ENCODE measurements around the gene PDXK.

Gene PDXK

DNA sequence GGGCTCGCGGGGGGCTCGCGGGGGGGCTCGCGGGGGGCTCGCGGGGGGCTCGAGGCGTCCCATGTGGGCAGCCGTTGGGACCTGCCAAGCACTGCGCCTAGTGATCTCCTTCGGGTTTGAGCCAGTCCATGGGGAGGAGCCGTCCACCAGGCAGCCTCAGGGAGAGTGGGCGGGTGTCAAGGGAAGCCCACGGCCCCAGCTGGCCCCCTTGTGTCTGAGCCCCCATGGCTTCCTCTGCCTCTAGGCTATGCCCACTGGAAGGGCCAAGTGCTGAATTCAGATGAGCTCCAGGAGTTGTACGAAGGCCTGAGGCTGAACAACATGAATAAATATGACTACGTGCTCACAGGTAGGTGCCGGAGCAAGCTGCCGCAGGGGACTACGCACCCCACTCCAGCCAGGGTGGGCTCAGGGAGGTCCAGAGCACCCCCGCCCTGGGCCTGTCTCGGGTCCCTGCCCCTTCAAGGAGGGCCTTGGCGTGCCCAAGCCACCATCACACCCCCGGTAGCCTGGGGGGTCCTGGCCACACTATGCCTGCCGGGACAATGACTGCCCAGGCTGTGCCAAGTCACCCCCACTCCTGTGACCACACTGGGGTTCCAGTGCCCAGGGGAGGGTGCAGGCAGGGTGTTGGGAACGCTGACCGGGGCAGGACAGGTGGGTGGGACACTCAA lies 22.6 kb downstream of the PDXK start:
- DNase-seq (ENCODE audit: low read depth in 1 of 2, low spot score in 1 of 2), result no peak

DNA sequence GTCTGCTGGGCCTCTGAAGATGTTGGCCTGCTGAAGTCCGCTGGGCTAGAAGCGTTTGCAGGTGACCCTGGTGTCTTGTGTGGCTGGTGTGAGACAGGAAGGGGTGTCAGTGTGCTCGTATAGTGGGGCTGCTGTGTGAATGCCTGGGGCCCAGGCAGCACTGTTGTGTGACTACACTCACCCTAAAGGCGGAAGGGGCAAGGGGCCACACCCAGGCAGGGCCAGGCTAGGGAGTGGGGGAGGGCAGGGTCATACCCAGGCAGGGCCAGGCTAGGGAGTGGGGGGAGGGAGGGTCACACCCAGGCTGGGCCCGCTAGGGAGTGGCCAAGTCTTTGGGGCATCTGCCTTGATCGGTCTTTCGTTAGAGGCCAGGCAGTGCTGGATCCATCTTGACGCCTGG lies 25.0 kb downstream of the PDXK start:
- DNase-seq (ENCODE audit: low read depth in 1 of 2, low spot score in 1 of 2), result no peak

GRCh38 chr21:43744725-43745124 lies 25.8 kb downstream of the PDXK start:
- DNase-seq (ENCODE audit: low read depth in 1 of 2, low spot score in 1 of 2), result no peak

DNA sequence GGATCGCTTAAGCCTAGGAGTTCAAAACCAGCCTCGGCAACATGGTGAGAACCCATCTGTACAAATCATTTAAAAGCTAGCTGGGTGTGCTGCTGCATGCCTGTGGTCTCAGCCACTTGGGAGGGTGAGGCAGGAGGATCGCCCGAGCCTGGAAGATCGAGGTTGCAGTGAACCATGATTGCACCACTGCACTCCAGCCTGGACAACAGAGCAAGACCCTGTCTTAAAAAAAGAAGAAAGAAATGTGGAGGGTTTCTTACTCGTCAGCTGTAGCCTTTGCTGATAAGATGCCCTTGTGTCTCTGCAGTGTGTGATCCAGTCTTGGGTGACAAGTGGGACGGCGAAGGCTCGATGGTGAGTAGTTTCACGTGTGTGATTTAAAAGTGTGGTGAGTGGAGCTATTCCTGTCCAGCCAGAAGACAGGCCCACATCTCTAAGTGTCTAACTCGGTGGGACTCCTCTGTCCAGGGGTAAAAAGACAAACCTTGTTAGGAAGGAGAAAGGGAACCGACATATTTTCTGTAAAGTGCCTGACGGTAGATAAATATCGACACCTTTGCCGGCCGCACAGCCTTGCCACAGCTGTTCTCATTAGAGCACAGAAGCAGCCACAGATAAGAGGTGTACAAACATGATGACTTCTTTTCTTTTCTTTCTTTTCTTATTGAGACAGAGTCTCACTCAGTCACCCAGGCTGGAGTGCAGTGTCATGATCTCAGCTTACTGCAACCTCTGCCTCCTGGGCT lies 27.0 kb downstream of the PDXK start:
- no peak for DNase-seq (ENCODE audit: low read depth in 1 of 2, low spot score in 1 of 2)

DNA sequence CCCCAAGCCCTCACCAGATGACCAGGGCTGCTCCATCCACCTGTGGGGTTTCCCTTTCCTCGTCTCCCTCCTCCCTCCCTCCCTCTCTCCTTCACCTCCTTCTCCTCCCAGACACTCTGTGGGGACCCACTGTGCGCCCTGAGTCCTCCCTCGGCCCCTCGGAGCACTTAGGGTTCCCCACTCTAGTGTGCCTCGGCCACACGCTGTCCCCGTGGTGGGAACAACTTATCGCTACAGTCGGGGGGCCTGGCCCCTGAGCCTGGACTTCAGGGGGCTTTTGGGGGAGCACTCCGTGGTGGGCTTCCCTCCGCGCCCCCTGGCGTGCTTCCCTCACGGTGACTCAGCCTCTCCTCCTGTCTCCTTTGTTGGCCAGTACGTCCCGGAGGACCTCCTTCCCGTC lies 29.7 kb downstream of the PDXK start:
- DNase-seq (ENCODE audit: low read depth in 1 of 2, low spot score in 1 of 2), result no peak

DNA sequence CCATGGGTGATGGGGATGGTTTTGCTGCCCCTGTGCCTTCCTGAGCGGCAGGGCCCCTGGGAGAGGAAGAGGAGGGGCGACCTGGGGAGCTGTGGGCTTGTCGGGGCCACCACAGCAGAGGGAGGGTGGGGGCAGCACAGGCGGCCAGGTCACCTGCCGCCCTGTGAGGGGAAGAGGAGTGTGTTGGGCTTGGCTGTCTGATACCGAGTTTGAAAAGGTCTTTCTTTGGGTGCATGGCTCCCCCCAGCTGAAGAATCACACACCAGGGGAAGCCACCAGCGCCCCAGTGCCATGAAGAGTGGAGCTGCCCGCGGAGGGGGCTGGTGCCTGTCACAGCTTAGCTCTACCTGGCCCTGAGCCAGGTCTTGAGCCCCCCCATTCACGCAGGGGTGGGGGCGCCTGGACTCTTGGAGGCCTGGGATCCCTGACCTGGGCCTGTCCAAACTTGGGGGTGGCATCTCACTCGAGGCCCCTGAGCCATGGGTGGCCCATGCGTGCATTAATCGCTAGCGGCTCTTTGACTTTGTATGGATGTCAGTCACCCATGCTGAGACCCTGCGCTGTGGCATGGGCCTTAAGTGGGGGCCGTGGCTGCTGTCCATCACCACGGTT lies 30.8 kb downstream of the PDXK start:
- DNase-seq (ENCODE audit: low read depth in 1 of 2, low spot score in 1 of 2), result no peak

GRCh38 chr21:43750339-43751033 lies 31.6 kb downstream of the PDXK start:
- no peak for DNase-seq (ENCODE audit: low read depth in 1 of 2, low spot score in 1 of 2)

- DNase-seq (ENCODE audit: low read depth in 1 of 2, low spot score in 1 of 2), result no peak
These were observed 33.1 kb downstream of the PDXK start for GRCh38 chr21:43751955-43752591.

- DNase-seq (ENCODE audit: low read depth in 1 of 2, low spot score in 1 of 2), result no peak
These were observed 34.0 kb downstream of the PDXK start for GRCh38 chr21:43752758-43753438.

GRCh38 chr21:43753439-43753799 lies 34.5 kb downstream of the PDXK start:
- DNase-seq (ENCODE audit: low read depth in 1 of 2, low spot score in 1 of 2), result no peak

DNA sequence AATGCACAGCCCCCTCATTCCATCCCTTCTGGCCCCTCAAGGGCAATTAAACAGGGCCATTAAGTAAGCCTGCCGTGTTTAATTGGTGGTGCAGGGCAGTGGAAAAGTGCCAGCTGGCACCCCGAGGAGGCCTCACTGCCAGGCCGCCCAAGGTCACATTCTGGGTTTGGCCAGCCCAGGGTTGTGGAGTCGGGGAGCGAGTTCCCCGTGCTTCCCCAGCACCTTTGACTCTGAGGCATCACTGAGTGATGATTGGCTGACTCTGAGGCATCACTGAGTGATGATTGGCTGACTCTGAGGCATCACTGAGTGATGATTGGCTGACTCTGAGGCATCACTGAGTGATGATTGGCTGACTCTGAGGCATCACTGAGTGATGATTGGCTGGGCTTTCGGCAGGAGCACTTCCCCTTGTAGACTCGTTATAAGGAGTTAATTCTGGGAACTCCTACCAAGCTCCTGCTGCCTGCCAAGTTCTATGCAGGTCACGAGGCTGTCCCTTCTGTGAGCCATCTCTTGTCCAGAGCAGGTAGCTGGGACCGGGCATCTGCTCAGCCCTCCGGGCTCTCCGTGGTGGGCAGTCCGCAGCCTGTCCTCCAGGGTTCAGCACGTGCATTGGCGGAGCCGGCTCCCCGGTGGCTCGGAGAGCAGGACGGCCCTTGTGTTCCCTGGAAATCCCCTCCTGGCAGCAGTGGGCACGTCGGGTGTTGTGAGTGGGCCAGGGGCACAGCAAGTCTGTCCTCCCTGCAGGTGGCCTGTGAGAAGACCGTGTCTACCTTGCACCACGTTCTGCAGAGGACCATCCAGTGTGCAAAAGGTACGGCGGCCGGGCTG lies 36.2 kb downstream of the PDXK start:
- no peak for DNase-seq (ENCODE audit: low read depth in 1 of 2, low spot score in 1 of 2)

GRCh38 chr21:43755820-43756594 lies 37.1 kb downstream of the PDXK start:
- no peak for DNase-seq (ENCODE audit: low read depth in 1 of 2, low spot score in 1 of 2)

DNA sequence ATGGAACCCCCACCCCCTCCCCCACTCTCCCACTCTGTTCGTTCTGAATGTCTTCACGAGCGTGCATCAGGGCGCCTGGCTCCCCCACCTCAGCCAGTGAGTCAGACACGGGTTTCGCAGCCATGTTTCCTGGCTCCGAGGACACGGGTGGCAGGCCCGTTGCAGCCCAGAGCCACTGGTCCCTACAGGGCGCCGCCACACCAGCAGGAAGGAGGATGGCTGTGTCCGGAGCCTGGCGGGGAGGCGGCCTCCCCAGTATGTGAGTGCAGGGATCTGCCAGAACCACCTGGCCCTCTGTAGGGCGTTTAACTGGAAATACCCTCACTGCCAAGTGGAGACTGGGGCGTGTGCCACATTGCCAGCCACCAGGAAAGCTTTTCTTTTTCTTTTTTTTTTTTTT lies 38.7 kb downstream of the PDXK start:
- DNase-seq (ENCODE audit: low read depth in 1 of 2, low spot score in 1 of 2), result no peak

- no peak for DNase-seq (ENCODE audit: low read depth in 1 of 2, low spot score in 1 of 2)
These were observed 39.2 kb downstream of the PDXK start for GRCh38 chr21:43758111-43758641.

DNA sequence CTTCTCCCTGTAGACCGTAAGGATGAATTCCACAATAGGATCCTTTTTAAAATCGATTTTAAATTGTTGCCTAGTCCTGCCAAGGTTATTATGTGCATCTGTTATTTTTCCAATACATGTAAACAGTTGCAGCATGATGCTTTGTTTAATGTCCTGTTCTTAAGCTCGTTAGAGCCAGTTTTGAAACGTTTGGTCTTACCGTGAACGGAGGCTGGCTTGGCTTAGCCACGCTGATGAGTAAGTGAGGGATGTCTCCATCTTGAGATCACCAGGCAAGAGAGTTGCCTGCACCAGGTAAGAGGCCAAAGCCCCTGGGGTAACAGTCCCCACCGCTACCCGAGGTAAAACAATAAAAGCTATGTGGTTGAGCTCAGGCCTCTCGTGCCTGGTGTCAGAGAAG lies 39.9 kb downstream of the PDXK start:
- DNase-seq (ENCODE audit: low read depth in 1 of 2, low spot score in 1 of 2), result no peak

DNA sequence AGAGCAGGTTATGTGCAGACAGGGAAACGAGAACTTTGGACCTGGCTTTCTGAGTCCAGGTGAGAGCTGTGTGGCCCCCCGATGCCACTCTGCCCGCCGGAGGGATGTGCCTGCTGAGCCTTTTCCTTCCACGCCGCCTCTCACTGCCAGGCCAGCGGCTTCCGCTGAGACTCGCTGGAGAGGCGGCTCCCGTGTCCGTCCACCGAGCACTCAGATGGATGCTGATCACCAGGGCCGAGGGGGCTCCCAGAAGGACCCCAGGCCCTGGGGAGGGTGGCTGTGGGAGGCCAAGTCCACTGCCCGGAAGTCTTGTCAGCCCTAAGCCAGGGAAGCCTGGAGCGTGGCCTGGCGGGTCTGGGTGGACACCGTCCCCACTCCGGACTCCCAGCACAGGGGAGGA lies 40.7 kb downstream of the PDXK start:
- DNase-seq (ENCODE audit: low read depth in 1 of 2, low spot score in 1 of 2), result no peak

- DNase-seq (ENCODE audit: low read depth in 1 of 2, low spot score in 1 of 2), result no peak
These were observed 41.5 kb downstream of the PDXK start for GRCh38 chr21:43760391-43760958.

GRCh38 chr21:43761886-43762285 lies 43.0 kb downstream of the PDXK start:
- DNase-seq (ENCODE audit: low read depth in 1 of 2, low spot score in 1 of 2), result no peak

Data from activated T-helper 1 cell treated with anti-CD3 and anti-CD28 coated beads, Interleukin-2, amount 50 U/mL, for 16 hours (primary cell).